Adrenal gland (tissue), 12 donors: ENCODE results near the gene COL24A1. TPM values are rescaled to one million over a fixed set of nuclear protein-coding genes. Genes with fewer than 3 reads are reported as not detected.

ENCODE experiments used
- DNase-seq, 7 donors: peaks; one replicate each; pipeline ENCODE4 v3.0.0-alpha.2; 2019 to 2020
- H3K27ac ChIP-seq, 5 donors: fragments of 200-600 bp; sonication (generic) in 4 of 5; 1 replicate in 3 of 5; 2 replicates in 2 of 5; pipeline versions ENCODE4 v1.5.1 to v1.8.0; 2016 to 2020; ENCODE audit warnings: mild to moderate bottlenecking in 1 of 5
- H3K27me3 ChIP-seq: fragments of 200-600 bp; 2 replicates; pipeline ENCODE4 v1.8.0; 2021
- H3K36me3 ChIP-seq, 2 donors: fragments of 200-600 bp; replicated peaks in 1 of 2; 1 replicate in 1 of 2; 2 replicates in 1 of 2; pipeline versions ENCODE4 v1.5.1 to v1.8.0; 2018 to 2022
- H3K4me1 ChIP-seq, 2 donors: fragments of 200-600 bp; replicated peaks in 1 of 2; 1 replicate in 1 of 2; 2 replicates in 1 of 2; pipeline versions ENCODE4 v1.5.1 to v1.8.0; 2018 to 2021
- H3K4me3 ChIP-seq, 4 donors: fragments of 200-600 bp; sonication (generic) in 3 of 4; one replicate each; pipeline ENCODE4 v1.5.1; 2016 to 2018
- H3K9me3 ChIP-seq, 3 donors: fragments of 200-600 bp; sonication (generic) in 1 of 3; replicated peaks in 1 of 3; 1 replicate in 2 of 3; 2 replicates in 1 of 3; pipeline versions ENCODE4 v1.5.1 to v1.8.0; 2016 to 2021
- CTCF ChIP-seq, 6 experiments: fragments of 450-650 bp in 4 of 6; fragments of 200-600 bp in 2 of 6; sonication (generic) in 1 of 6; IDR thresholded peaks; 1 replicate in 5 of 6; 2 replicates in 1 of 6; pipeline versions ENCODE4 v1.5.1 to v1.8.0; 2016 to 2021; ENCODE audit warnings: antibody characterized with exemption in 6 of 6, mild to moderate bottlenecking in 2 of 6, moderate library complexity in 1 of 6
- POLR2A ChIP-seq, 2 donors: fragments of 450-650 bp; IDR thresholded peaks; one replicate each; pipeline ENCODE4 v1.6.1; 2017; ENCODE audit warnings: antibody characterized with exemption in 2 of 2, mild to moderate bottlenecking in 2 of 2, moderate library complexity in 1 of 2
- WGBS, 4 donors: extraction: QIAGEN DNeasy Blood & Tissue Kit in 2 of 4; methylation state at CpG; one replicate each; pipeline versions ENCODE4 v1.1.5 to v1.1.7; 2013 to 2017; 5-methylcytosine and 5-hydroxymethylcytosine counted together
- intact Hi-C, 2 donors: fragments of 100-400 bp; cut with DNase I; formaldehyde crosslinking; loops; one replicate each; pipeline versions ENCODE4 v1.14.1 to v1.15.0; 2022 to 2023
- polyA plus RNA-seq, 3 donors: library from polyadenylated mRNA; stranded (reverse); fragments of 200-250 nt in 2 of 3; fragments of 350-450 nt in 1 of 3; fragmentation: Illumina TruSeq in 1 of 3; extraction: RNeasy Lipid Tissue Mini Kit (QIAGEN cat#74804) in 1 of 3; gene quantifications; one replicate each; pipeline ENCODE4 v1.2.3, GENCODE V29; 2013 to 2014
- total RNA-seq, 9 donors: library from RNA; depleted of rRNA in 4 of 9; stranded (reverse); fragments of >200 nt in 4 of 9; fragments of 120-200 nt in 1 of 9; fragmentation: NEBNext Ultra II Directional in 1 of 9; extraction: Animal tissue kit (Norgen Biotek cat#: 25700) in 1 of 9; gene quantifications; one replicate each; pipeline versions ENCODE4 v1.1.0 to v1.2.4, GENCODE V29; 2013 to 2023
- donor health status: healthy with polysubstance abuse.
- donor health status: Bipolar disorder and iron deficiency.
- donor health status: DM: yes; HTN: yes; CAD: no.
- donor health status: DM: no; HTN: no; CAD: no.
- donor health status: DM: no; HTN: no; CAD: no.
- donor health status: DM: yes; HTN: yes; CAD: no.

COL24A1 gene
- total and polyA plus RNA-seq, 12 donors: 0.02 to 0.50 (median 0.11) TPM; not detected in 3

- peaks cover 0 to 2% (median 0%) of the 10 kb centered on the region in 3 donors for H3K9me3 ChIP-seq
- no peaks in the 10 kb centered on the region for H3K27me3 ChIP-seq
- no peaks in the 10 kb centered on the region for H3K36me3 ChIP-seq
- H3K4me1 ChIP-seq: no peaks in the 10 kb centered on the region
- no peak for TF ChIP-seq CTCF (IDR thresholded peaks at IDR 0.05)
- TF ChIP-seq POLR2A (IDR thresholded peaks at IDR 0.05): no peak
- H3K27ac ChIP-seq: no peak overlapping the region
- no peak for DNase-seq
- no peak overlapping the region for H3K4me3 ChIP-seq
- 76 to 87% (median 83%) methylated on average over 2 of the region's 2 CpGs for WGBS, 4 donors
- intact Hi-C loops: no loop called here
Measured at GRCh38 chr1:85947186-85947585, 209.4 kb downstream of the COL24A1 start.

GRCh38 chr1:85943945-85944344 is 212.6 kb downstream of the COL24A1 start:
- no peak overlapping the region for H3K4me3 ChIP-seq
- DNase-seq: no peak
- no peaks in the 10 kb centered on the region for H3K36me3 ChIP-seq
- no peak overlapping the region for H3K27ac ChIP-seq
- no peaks in the 10 kb centered on the region for H3K4me1 ChIP-seq
- TF ChIP-seq POLR2A (IDR thresholded peaks at IDR 0.05): no peak
- TF ChIP-seq CTCF (IDR thresholded peaks at IDR 0.05): no peak
- WGBS, 4 donors: 78 to 85% (median 80%) methylated on average over 1 of the region's 1 CpG
- intact Hi-C loops: no loop called here
- peaks cover 0 to 2% (median 0%) of the 10 kb centered on the region in 3 donors for H3K9me3 ChIP-seq
- no peaks in the 10 kb centered on the region for H3K27me3 ChIP-seq

DNA sequence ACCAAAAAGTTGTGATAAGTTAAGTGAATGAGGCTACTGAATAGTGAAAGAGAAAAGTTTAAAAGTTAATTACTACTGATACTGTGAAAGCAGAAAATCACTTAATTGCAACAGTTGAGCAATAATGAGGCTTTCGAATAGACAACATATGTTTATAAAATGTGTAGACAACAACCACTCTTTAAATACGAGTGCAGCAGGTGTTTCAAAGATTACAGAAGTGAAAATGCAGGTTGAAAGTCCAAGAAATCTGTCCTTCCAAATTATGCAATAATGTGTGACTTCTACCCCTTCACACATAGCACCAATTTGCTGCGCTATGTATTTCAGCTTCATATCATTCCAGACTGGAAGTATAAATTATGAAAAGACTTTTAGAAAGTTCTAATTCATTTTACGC is 213.0 kb downstream of the COL24A1 start:
- 72 to 83% (median 78%) methylated on average over 4 of the region's 4 CpGs for WGBS, 4 donors
- no peak for DNase-seq
- Histone ChIP-seq H3K27ac (no peak overlapping the region), H3K27me3 (no peaks in the 10 kb centered on the region), H3K9me3 (peaks cover 0 to 2% (median 0%) of the 10 kb centered on the region in 3 donors), H3K4me3 (no peak overlapping the region), H3K36me3 (no peaks in the 10 kb centered on the region), H3K4me1 (no peaks in the 10 kb centered on the region)
- TF ChIP-seq POLR2A (IDR thresholded peaks at IDR 0.05) (no peak), CTCF (IDR thresholded peaks at IDR 0.05) (no peak)
- intact Hi-C loops: no loop called here

DNA sequence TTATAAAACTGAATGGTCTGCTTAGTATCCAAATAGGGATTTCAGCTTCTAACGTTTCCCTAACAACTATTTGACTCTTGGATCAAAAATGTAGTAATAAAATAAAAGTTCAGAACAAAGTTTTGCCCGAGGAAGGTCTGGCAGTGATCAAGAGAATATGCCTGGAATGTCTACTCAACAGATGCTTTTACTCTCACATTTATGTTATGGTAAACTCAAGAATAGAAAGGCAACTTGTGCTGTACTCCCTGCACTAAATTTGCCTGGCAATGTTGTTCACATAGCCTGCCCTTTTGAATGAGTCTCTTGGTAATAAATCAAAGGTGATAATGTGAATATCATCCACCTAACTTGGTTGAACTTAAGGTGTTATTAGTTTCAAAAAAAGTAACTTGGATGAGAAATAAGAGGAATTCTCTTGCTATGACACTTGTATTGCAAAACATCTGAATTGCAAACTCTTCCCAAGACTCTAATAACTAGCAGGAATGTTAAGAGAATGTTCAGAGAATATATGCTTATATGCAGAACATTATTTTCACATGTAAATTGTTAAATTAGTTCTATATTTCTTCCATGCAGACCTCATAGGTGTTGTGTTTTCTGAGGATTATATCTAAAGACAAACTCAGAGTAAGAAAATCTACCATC is 215.8 kb downstream of the COL24A1 start:
- DNase-seq: no peak
- Histone ChIP-seq H3K27me3 (no peaks in the 10 kb centered on the region), H3K27ac (no peak overlapping the region), H3K9me3 (peaks cover 0 to 2% (median 0%) of the 10 kb centered on the region in 3 donors), H3K36me3 (no peaks in the 10 kb centered on the region), H3K4me1 (no peaks in the 10 kb centered on the region), H3K4me3 (no peak overlapping the region)
- intact Hi-C loops: no loop called here
- TF ChIP-seq CTCF (IDR thresholded peaks at IDR 0.05) (no peak), POLR2A (IDR thresholded peaks at IDR 0.05) (no peak)
- 33 to 49% (median 40%) methylated on average over 2 of the region's 2 CpGs for WGBS, 4 donors
